ENCODE results near the gene ACOT2. TPM values are rescaled to one million over a fixed set of nuclear protein-coding genes. Genes with fewer than 3 reads are reported as not detected.
"Not testable (repeated sequence)": the region's sequence is repeated elsewhere in the genome, so short reads cannot be mapped to it uniquely, and the experiment has no call there.

Gene ACOT2
- polyA plus RNA-seq, 2 of the 4 experiments (the other 2 are of a cell fraction), result 61.6 to 64.8 TPM

DNA sequence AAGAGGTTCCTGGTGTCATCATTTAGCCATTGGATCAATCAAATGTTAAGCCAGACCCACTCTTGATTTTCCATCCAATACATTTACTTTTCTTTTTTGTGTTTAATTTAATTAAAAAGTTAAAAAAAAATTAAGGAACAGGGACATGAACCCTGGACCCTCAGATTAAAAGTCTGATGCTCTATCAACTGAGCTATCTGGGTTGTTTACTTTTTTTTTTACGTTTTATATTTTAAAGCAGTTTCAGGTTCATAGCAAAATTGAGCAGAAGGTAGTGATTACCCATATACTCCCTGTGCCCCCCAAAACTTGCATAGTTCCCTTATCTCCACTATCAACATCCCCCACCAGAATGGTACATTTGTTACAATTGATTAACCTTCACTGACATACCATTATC lies 19.7 kb downstream of the ACOT2 start (continued):
- TF ChIP-seq, protein P1, sequence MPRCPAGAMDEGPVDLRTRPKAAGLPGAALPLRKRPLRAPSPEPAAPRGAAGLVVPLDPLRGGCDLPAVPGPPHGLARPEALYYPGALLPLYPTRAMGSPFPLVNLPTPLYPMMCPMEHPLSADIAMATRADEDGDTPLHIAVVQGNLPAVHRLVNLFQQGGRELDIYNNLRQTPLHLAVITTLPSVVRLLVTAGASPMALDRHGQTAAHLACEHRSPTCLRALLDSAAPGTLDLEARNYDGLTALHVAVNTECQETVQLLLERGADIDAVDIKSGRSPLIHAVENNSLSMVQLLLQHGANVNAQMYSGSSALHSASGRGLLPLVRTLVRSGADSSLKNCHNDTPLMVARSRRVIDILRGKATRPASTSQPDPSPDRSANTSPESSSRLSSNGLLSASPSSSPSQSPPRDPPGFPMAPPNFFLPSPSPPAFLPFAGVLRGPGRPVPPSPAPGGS (IDR thresholded peaks at IDR 0.05), result no peak
- TF ChIP-seq MAFK (IDR thresholded peaks at IDR 0.05; ENCODE audit: partially characterized antibody), result no peak

- FAIRE-seq (no peak), ATAC-seq (no peak), DNase-seq (ENCODE audit: low read depth in 1 of 2, low spot score in 1 of 2) (no peak)
- Histone ChIP-seq H3K4me3 (no peak overlapping the region), H3K27ac (no peak overlapping the region), H3K4me2 (no peak overlapping the region), H3K9me3 (no peaks in the 10 kb centered on the region), H3K4me1 (no peaks in the 10 kb centered on the region)
- ChIA-PET POLR2A (no interaction called here), CTCF (interaction anchor here (1.2 to 1.6 kb wide), 3 partner anchors 23 to 298 kb away, joined by 3 to 6 read pairs (median 3); partner anchors contain the start of gene ACOT6)
- TF ChIP-seq TP53 (CRISPR knock-in tag; IDR thresholded peaks at IDR 0.05) (no peak), E2F6 (IDR thresholded peaks at IDR 0.05; ENCODE audit: borderline replicate concordance, low read depth) (no peak), CBX2 (IDR thresholded peaks at IDR 0.05; ENCODE audit: borderline replicate concordance, low read depth) (no peak), EHMT2 (IDR thresholded peaks at IDR 0.05; ENCODE audit: low read depth) (no peak), ZC3H11A (IDR thresholded peaks at IDR 0.05) (no peak), KDM1A (IDR thresholded peaks at IDR 0.05; ENCODE audit: low read depth) (no peak), EP300 (IDR thresholded peaks at IDR 0.05) (no peak), NPAS2 (CRISPR knock-in tag; IDR thresholded peaks at IDR 0.05; ENCODE audit: borderline replicate concordance) (no peak), SREBF2 (IDR thresholded peaks at IDR 0.05) (no peak), SMC3 (IDR thresholded peaks at IDR 0.05) (no peak), RAD21 (conservative IDR thresholded peaks at IDR 0.05 in 1 of 2, IDR thresholded peaks at IDR 0.05 in 1 of 2) (no peak), HOXB5 (CRISPR knock-in tag; IDR thresholded peaks at IDR 0.05) (no peak), ZNF302 (CRISPR knock-in tag; IDR thresholded peaks at IDR 0.05) (no peak), TFCP2L1 (CRISPR knock-in tag; IDR thresholded peaks at IDR 0.05) (no peak), NR3C1 (IDR thresholded peaks at IDR 0.05) (no peak), MAFK (IDR thresholded peaks at IDR 0.05; ENCODE audit: partially characterized antibody) (no peak)
- TF ChIP-seq, protein P2, sequence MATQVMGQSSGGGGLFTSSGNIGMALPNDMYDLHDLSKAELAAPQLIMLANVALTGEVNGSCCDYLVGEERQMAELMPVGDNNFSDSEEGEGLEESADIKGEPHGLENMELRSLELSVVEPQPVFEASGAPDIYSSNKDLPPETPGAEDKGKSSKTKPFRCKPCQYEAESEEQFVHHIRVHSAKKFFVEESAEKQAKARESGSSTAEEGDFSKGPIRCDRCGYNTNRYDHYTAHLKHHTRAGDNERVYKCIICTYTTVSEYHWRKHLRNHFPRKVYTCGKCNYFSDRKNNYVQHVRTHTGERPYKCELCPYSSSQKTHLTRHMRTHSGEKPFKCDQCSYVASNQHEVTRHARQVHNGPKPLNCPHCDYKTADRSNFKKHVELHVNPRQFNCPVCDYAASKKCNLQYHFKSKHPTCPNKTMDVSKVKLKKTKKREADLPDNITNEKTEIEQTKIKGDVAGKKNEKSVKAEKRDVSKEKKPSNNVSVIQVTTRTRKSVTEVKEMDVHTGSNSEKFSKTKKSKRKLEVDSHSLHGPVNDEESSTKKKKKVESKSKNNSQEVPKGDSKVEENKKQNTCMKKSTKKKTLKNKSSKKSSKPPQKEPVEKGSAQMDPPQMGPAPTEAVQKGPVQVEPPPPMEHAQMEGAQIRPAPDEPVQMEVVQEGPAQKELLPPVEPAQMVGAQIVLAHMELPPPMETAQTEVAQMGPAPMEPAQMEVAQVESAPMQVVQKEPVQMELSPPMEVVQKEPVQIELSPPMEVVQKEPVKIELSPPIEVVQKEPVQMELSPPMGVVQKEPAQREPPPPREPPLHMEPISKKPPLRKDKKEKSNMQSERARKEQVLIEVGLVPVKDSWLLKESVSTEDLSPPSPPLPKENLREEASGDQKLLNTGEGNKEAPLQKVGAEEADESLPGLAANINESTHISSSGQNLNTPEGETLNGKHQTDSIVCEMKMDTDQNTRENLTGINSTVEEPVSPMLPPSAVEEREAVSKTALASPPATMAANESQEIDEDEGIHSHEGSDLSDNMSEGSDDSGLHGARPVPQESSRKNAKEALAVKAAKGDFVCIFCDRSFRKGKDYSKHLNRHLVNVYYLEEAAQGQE (IDR thresholded peaks at IDR 0.05), result no peak
- TF ChIP-seq, protein P1 (IDR thresholded peaks at IDR 0.05), result no peak
- TF ChIP-seq, protein P3, sequence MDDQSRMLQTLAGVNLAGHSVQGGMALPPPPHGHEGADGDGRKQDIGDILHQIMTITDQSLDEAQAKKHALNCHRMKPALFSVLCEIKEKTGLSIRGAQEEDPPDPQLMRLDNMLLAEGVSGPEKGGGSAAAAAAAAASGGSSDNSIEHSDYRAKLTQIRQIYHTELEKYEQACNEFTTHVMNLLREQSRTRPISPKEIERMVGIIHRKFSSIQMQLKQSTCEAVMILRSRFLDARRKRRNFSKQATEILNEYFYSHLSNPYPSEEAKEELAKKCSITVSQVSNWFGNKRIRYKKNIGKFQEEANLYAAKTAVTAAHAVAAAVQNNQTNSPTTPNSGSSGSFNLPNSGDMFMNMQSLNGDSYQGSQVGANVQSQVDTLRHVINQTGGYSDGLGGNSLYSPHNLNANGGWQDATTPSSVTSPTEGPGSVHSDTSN (IDR thresholded peaks at IDR 0.05), result no peak
- TF ChIP-seq, protein P4, sequence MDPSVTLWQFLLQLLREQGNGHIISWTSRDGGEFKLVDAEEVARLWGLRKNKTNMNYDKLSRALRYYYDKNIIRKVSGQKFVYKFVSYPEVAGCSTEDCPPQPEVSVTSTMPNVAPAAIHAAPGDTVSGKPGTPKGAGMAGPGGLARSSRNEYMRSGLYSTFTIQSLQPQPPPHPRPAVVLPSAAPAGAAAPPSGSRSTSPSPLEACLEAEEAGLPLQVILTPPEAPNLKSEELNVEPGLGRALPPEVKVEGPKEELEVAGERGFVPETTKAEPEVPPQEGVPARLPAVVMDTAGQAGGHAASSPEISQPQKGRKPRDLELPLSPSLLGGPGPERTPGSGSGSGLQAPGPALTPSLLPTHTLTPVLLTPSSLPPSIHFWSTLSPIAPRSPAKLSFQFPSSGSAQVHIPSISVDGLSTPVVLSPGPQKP (IDR thresholded peaks at IDR 0.05; ENCODE audit: low read depth, low read length), result no peak
- 66% methylated on average over 4 of the region's 4 CpGs for WGBS (ENCODE audit: missing lambda C conversion rate)
Observed at GRCh38 chr14:73589116-73589515, 20.1 kb downstream of the ACOT2 start.

GRCh38 chr14:73590673-73591004 lies 21.6 kb downstream of the ACOT2 start:
- H3K4me2 ChIP-seq; H3K4me1 ChIP-seq; H3K9me3 ChIP-seq; DNase-seq (ENCODE audit: low read depth in 1 of 2, low spot score in 1 of 2); ATAC-seq; POLR2A ChIA-PET; FAIRE-seq; H3K27ac ChIP-seq; H3K4me3 ChIP-seq: not testable (repeated sequence)
- CTCF ChIA-PET, result interaction anchor here (1.5 to 1.6 kb wide), 2 partner anchors 21 to 43 kb away, joined by 6 to 9 read pairs; partner anchors contain the start of gene ACOT2
- 96% methylated on average over 26 of the region's 32 CpGs for WGBS (ENCODE audit: missing lambda C conversion rate)

Data from A549 (cell line).